Astrocyte (in vitro differentiated cells and primary cell): ENCODE measurements around the gene RAB3IP.

ENCODE experiments used
- EZH2 ChIP-seq: IDR thresholded peaks from 2 replicates; pipeline ENCODE4 v1.6.1; 2012; ENCODE audit warnings: mild to moderate bottlenecking, low read length, inconsistent platforms; ENCODE audit not compliant: insufficient read depth
- TF ChIP-seq, protein P1 (sequence below): IDR thresholded peaks from 2 replicates; pipeline ENCODE4 v1.5.1; 2011; ENCODE audit warnings: low read depth, mild to moderate bottlenecking, inconsistent platforms, low read length, moderate library complexity; ENCODE audit not compliant: insufficient read depth

DNA sequence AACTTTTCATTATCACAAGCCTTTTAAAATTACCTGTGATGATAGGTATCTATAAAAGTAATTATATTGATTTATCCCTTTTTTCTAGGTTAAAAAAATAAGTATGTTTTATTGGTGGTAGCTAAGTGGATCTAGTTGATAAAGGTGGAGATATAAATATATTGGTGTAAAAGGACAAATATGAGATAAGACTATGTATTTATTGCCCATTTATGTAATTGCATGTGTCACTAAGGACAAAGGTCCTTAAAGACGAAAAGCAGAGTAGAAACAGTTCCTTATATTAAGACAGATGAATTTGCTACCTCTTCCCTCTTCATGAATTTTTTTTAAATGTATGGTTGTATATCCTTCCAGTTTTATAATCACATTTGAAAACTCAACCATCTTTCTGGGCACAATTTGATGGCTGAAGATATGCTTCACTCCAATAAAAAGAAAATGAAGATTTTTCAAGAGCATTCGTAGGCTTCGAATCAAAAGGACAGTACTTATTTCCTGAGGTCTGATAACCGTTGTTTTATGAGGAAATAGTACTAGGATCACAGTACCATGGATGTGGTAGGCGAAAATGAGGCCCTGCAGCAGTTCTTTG, 86.4 kb downstream of the RAB3IP start, which contains the start of gene MYRFL:
- TF ChIP-seq, protein P1, sequence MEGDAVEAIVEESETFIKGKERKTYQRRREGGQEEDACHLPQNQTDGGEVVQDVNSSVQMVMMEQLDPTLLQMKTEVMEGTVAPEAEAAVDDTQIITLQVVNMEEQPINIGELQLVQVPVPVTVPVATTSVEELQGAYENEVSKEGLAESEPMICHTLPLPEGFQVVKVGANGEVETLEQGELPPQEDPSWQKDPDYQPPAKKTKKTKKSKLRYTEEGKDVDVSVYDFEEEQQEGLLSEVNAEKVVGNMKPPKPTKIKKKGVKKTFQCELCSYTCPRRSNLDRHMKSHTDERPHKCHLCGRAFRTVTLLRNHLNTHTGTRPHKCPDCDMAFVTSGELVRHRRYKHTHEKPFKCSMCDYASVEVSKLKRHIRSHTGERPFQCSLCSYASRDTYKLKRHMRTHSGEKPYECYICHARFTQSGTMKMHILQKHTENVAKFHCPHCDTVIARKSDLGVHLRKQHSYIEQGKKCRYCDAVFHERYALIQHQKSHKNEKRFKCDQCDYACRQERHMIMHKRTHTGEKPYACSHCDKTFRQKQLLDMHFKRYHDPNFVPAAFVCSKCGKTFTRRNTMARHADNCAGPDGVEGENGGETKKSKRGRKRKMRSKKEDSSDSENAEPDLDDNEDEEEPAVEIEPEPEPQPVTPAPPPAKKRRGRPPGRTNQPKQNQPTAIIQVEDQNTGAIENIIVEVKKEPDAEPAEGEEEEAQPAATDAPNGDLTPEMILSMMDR = no peak
- TF ChIP-seq EZH2 = no peak
